ENCODE measurements around the gene EPHB2. TPM values are rescaled to one million over a fixed set of nuclear protein-coding genes. Genes with fewer than 3 reads are reported as not detected.

The EPHB2 gene
- total RNA-seq, 6 experiments from 2014 or later = 13.1 to 36.4 (median 30.9) TPM

DNA sequence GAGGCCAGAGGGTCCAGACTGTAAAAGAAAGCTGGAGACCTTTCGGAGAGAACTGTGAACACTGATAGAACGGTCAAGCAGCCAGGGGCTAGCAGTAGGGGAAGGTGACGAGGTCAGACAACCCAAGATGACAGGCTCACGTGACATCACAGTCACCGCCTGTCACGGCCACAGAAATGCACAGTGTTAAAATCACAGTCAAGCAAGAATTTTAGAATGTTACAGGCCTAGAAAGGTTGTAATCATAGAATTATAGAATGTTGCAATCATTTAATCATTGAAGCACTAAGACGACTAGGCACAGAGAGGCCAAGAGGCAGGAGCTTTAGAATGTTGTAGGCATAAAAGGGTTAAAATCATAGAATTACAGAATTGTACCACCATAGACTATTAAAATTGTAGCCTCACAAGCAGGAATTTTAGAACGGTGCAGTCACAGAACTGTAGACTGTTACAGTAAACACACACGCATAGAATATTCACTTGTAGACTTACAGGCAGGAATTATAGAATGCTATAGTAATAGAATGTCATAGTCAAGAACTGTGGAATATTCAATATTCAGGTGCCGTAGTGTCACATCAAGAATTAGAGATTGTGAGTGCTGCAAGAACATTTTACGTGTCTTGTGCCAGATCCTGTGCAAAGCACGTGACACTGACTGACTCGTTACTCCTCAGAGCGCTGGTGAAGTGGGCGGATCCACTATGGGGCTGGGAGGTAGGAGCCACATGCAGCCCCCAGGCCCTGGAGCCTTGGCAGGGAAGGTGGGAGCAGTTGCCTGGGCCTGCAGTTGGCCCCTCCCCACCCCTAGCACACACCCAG, 118.1 kb downstream of the EPHB2 start:
- Mint-ChIP-seq H3K36me3 (ENCODE audit: low read depth) (no peaks in the 10 kb centered on the region), H3K27ac (no peak overlapping the region), H3K4me1 (ENCODE audit: low read depth) (peaks cover 51% of the 10 kb centered on the region), H3K27me3 (ENCODE audit: insufficient read depth) (peaks cover 2% of the 10 kb centered on the region; the same call in 1 of the 2 replicates), H3K4me3 (no peak overlapping the region), H3K9me3 (no peaks in the 10 kb centered on the region)
- TF ChIP-seq, protein P1, sequence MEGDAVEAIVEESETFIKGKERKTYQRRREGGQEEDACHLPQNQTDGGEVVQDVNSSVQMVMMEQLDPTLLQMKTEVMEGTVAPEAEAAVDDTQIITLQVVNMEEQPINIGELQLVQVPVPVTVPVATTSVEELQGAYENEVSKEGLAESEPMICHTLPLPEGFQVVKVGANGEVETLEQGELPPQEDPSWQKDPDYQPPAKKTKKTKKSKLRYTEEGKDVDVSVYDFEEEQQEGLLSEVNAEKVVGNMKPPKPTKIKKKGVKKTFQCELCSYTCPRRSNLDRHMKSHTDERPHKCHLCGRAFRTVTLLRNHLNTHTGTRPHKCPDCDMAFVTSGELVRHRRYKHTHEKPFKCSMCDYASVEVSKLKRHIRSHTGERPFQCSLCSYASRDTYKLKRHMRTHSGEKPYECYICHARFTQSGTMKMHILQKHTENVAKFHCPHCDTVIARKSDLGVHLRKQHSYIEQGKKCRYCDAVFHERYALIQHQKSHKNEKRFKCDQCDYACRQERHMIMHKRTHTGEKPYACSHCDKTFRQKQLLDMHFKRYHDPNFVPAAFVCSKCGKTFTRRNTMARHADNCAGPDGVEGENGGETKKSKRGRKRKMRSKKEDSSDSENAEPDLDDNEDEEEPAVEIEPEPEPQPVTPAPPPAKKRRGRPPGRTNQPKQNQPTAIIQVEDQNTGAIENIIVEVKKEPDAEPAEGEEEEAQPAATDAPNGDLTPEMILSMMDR (IDR thresholded peaks at IDR 0.05) = no peak
- DNase-seq = no peak

DNA sequence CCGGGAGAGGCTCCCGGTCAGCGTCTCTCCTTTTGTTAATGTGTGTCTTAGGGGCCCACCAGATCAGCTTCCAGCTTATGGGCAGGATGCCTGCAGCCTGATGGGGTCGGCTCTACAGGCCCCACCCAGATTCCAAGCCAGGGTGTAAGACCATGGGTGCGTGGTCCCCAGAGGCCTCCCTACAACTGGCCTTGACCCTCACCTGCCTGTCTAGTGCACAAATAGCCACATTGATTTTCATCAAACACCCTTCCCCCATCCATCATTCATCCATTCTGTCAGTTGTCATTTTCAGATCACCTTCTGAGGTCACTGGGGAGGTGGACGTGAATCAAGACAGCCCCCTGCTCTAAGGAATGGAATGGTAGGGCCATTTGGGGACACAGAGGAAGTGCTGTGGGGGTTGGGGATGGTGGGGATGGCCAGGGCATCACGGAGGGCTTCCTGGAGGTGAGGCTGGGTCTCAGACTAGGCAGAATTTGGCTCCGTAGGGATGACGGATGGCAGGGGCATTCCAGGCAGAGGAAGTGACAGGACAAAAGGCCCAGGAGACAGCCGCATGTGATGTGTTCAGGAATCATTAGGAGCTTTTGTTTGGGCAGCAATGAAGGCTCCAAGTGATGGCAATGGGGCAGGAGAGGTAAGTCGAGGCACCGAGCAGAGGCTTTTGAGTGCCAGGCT, 118.8 kb downstream of the EPHB2 start:
- TF ChIP-seq, protein P1 (IDR thresholded peaks at IDR 0.05) = no peak
- Mint-ChIP-seq H3K27ac (no peak overlapping the region), H3K4me3 (no peak overlapping the region), H3K36me3 (ENCODE audit: low read depth) (no peaks in the 10 kb centered on the region), H3K27me3 (ENCODE audit: insufficient read depth) (peaks cover 2% of the 10 kb centered on the region; the same call in 1 of the 2 replicates), H3K4me1 (ENCODE audit: low read depth) (peaks cover 51% of the 10 kb centered on the region), H3K9me3 (no peaks in the 10 kb centered on the region)
- no peak for DNase-seq

DNA sequence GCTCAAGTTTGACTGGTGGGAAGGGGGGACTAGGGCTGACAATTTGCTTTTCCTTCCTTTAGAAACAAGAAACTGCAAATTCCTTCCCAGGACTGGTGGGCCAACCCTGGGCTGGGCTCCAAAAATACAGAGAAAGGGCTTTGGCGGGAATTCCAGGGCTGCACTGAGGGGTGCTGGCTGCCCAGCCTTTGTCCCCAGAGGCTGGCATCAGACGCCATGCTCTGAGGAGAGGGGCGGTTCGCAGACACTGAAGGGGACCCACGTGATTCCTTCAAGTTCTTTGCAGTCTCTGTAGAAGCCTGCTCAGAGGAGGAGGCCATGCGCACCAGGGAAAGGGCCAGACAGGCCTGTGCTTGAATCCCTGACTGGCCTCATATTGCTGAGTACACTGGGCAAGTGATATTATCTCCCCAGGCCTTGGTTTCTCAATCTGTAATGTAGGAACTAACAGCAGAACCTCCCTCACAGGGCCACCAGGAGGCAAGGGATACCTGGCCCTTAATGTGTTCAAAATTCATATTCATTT, 119.5 kb downstream of the EPHB2 start:
- Mint-ChIP-seq H3K9me3 (no peaks in the 10 kb centered on the region), H3K4me3 (no peak overlapping the region), H3K27me3 (ENCODE audit: insufficient read depth) (peaks cover 2% of the 10 kb centered on the region; the same call in 1 of the 2 replicates), H3K4me1 (ENCODE audit: low read depth) (peaks cover 51% of the 10 kb centered on the region), H3K36me3 (ENCODE audit: low read depth) (no peaks in the 10 kb centered on the region), H3K27ac (no peak overlapping the region)
- no peak for DNase-seq
- TF ChIP-seq, protein P1 (IDR thresholded peaks at IDR 0.05) = no peak; the same call in 1 of the 2 replicates

DNA sequence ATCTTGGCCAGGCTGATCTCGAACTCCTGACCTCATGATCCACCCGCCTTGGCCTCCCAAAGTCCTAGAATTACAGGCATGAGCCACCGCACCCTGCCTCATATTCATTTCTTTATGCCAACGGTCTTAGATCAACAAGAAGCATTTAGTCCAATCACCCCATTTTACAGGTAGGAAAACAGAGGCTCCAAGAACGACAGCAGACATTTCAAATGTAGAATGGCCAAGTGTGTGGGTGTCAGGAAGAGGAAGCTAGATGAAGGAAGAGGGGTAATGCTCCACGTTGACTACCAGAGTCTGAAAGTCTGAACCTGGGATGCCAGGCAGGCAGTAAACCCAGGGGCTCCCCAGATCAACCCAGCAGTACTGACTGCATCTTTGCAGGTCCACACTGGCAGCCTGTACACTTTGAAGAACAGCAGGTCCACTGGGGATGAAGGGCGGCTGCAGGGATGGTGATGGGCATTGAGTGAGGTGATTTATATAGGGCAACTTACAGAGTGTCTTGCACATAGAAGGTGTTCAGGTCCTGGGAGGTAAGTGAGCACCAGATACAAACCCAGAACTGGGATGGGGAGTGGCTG, 120.2 kb downstream of the EPHB2 start:
- H3K4me1 Mint-ChIP-seq (ENCODE audit: low read depth) = peaks cover 47% of the 10 kb centered on the region
- peak overlapping the region; percentile 87 for H3K27ac Mint-ChIP-seq
- H3K27me3 Mint-ChIP-seq (ENCODE audit: insufficient read depth) = peaks cover 2% of the 10 kb centered on the region; the same call in 1 of the 2 replicates
- H3K9me3 Mint-ChIP-seq = no peaks in the 10 kb centered on the region
- H3K4me3 Mint-ChIP-seq = no peak overlapping the region
- no peak for DNase-seq
- TF ChIP-seq, protein P1 (IDR thresholded peaks at IDR 0.05) = no peak
- no peaks in the 10 kb centered on the region for H3K36me3 Mint-ChIP-seq (ENCODE audit: low read depth)

DNA sequence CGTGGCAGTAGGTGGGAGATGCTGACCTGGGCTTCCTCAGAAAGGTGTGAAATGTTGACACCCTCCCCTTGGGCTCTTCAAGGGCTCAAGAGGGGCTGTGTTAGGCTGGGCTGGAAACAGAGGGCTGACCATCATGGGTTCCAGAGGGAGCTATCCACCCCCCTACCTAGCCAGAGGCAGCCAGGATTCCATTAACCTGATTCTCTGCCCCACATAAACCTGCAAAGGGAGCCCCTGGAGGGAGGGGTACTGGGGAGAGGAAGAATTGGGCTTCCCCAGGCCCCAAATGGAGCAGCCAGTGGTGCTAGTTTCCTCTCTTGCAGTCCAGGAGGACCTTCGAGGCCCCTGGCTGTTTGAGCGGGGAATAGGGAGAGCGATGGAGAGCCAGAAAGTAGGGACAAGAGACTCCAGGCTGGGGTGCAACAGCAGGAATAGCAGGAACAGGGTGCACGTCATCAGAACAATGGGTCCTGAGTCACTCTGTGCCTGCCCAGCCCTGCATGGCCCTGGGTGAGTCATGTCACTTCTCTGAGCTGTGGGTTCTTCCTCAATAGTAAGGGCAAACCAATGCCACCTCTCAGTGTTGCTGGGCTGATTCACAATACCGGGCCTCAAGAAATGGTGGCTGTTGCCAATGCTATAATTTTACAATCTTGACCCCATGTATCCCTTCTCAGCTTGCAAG, 121.2 kb downstream of the EPHB2 start:
- H3K4me1 Mint-ChIP-seq (ENCODE audit: low read depth) = peaks cover 40% of the 10 kb centered on the region
- peak overlapping the region; percentile 31 for H3K4me3 Mint-ChIP-seq
- H3K27ac Mint-ChIP-seq = peak overlapping the region; percentile 87
- H3K27me3 Mint-ChIP-seq (ENCODE audit: insufficient read depth) = peaks cover 2% of the 10 kb centered on the region; the same call in 1 of the 2 replicates
- TF ChIP-seq, protein P1 (IDR thresholded peaks at IDR 0.05) = no peak
- DNase-seq = peak; percentile 97
- H3K9me3 Mint-ChIP-seq = no peaks in the 10 kb centered on the region
- H3K36me3 Mint-ChIP-seq (ENCODE audit: low read depth) = no peaks in the 10 kb centered on the region
